GM12873 (cell line): ENCODE measurements around the gene GDF2.

ENCODE experiments used
- TF ChIP-seq, protein P1 (sequence below): IDR thresholded peaks from 2 replicates; pipeline ENCODE4 v1.5.1; 2012; ENCODE audit warnings: low read depth, mild to moderate bottlenecking, moderate library complexity, low read length, control low read depth; ENCODE audit not compliant: insufficient read depth; ENCODE audit errors: missing control alignments

Gene GDF2

DNA sequence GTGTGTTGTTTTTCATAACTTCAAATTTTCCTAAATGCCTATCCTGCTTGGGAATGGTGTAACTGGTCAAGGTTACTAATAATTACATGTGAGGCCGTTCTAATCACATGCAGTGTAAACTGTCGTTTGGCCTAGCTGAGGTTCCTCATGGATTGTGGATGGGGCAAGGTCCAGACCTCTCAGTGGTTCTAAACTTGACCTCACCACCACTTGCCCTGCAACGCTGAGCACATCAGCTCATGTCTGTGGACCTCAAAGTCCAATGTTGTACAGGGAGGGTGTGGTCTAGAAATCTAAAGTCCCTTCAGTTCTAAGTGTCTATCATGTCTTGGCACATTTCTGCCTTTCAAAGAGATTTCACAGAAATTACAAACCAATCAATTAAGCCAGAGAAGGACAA, 41.5 kb downstream of the GDF2 start:
- TF ChIP-seq, protein P1, sequence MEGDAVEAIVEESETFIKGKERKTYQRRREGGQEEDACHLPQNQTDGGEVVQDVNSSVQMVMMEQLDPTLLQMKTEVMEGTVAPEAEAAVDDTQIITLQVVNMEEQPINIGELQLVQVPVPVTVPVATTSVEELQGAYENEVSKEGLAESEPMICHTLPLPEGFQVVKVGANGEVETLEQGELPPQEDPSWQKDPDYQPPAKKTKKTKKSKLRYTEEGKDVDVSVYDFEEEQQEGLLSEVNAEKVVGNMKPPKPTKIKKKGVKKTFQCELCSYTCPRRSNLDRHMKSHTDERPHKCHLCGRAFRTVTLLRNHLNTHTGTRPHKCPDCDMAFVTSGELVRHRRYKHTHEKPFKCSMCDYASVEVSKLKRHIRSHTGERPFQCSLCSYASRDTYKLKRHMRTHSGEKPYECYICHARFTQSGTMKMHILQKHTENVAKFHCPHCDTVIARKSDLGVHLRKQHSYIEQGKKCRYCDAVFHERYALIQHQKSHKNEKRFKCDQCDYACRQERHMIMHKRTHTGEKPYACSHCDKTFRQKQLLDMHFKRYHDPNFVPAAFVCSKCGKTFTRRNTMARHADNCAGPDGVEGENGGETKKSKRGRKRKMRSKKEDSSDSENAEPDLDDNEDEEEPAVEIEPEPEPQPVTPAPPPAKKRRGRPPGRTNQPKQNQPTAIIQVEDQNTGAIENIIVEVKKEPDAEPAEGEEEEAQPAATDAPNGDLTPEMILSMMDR, result no peak

DNA sequence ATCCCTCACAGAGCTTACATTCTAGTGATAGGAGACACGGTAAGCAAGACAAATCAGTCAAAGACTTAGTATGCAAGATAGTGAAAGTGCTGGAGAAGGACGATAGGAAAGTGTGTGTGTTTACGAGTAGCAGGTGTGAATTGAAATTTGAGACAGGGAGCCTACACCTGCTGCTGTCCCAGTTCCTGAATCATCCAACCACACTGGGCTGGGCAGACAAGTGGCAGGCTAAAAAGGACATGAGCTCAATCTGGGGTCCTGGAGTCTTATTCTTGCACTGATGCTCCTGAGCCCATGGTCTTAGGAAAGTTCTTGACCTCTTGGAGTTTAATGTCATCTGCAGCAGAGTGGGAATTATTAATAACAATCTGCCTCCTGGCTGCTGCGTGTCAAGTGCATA, 42.1 kb downstream of the GDF2 start:
- TF ChIP-seq, protein P1, result no peak

DNA sequence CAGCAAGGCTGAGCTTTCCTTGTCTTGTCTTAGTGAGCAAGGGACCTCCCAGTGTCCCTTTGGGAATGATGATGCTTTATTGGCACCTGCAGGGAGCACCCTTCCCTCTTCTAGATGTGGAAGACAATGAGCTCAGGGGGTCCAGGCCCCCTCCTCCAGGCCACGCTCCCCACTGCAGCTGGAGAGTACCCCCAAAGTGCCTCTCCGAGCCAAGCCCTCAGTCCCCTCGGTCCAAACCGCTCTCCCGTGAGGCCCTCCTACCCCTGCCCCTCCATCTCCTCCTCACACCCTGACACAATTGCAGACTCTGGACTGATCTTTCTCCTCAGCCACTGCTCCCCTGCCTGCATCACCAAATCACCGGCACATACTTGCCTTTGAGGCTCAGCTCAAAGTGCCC, 42.7 kb downstream of the GDF2 start:
- TF ChIP-seq, protein P1, result no peak

DNA sequence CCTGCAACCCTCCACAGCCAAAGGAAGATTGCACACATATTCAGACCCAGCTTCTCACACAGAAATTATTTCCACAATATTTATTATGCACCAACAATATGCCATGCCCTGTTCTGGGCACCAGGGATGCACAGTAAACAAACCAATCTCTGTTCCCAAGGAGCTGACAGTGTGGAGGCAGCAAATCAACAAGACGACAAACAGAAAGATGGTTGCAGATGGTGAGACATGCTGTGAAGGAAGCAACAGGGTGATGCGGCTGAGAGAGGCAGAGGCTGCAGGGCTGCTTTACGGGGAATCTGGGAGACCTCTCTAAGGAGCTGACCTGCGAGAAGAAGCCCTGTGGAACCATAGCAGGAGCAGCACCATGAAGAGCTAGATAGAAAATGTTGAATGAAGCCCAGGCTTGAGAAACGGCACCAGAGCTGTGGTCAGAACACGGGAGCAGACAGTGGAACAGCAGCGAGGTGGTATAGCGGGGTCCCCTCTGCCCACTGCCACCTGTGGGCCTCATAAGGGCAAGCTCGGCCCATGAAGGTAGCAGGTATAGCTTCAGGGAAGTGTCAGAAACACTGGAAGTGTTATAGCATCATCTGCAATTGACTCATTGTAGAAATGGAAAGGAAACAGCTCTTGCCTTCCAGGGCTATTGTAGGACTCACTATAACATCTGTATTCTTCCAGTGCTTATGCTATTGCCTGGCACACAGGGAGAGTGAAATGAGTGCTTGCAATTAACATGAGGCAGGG, 43.4 kb downstream of the GDF2 start:
- TF ChIP-seq, protein P1, result no peak

DNA sequence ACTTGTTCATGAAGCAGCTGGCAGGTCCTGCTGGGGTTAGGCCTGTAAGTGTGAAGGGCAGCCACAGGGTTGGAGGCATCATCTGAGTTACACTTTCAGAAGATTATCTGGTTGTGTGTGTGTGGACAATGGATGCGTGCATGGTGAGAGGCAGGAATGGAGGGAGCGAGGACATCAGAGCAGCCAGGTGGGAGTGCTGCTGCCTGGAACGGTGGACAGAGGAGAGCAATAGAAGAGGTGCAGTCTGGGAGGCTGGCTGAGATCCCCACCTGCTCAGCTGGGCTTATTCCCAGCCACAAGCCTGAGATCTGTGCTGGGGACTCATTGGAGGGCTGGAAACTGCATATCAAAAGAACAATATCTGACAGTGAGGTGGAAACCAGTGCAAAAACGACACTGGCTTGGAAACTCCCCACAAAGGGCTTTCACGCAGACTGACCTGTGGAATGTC, 44.0 kb downstream of the GDF2 start:
- TF ChIP-seq, protein P1, result no peak

DNA sequence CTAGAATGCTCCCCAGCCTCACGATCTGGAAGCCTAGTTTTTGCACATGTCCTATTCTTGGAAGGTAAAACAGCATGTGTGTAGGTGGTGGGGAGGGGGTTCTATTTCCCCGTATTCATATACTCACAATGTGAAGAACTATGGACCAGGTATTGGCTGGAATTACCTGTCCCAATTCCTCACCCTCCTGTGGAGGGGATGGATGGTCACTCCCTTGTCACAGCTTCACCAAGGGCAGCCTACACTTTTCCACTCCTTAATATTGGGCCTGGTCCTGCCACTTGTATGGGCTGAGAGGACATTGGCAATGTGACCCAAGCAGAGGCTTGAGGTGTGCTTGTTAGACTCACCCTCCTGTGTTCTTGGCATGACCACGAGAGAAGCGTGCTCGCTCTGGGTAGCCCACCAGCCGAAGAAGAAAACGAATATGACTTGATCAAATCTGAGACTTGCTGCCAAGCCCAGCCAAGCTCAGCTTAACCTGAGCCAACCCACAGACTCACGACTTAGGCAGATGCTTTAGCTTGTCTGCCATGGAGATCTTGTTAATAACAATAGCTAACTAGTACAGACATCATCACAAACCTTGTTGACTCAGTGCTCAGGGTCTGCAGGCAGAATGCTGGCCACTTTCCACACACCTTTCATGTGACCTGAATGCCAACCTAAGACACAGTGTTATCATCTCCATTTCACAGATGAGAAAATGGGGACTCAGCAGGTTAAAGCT, 44.6 kb downstream of the GDF2 start:
- TF ChIP-seq, protein P1, result no peak

DNA sequence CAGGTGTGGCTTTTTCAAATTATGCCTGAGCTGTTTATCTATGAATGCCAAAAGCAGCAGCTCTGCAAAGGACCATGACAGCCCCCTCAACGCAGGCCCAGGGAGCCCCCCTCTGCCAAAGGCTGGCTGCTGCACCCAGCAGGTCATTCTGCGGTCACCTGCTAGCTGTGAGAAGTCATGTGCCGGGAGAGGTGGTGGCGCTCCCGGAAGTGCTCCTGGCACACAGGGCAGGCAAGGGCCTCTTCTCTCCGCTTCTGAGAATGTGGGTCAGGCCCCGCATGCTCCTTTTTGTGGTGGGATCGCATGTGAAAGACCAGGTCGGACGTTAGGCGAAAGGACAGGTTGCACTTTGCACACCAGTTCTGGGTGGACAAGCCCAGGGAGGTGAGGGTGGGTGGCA, 45.4 kb downstream of the GDF2 start:
- TF ChIP-seq, protein P1, result no peak
